ENCODE results near the gene RAB3IL1.
"Not testable (repeated sequence)": the region's sequence is repeated elsewhere in the genome, so short reads cannot be mapped to it uniquely, and the experiment has no call there.

Gene RAB3IL1

GRCh38 chr11:61955422-61956135, 38.2 kb upstream of the RAB3IL1 start:
- peak; percentile 31 for DNase-seq (ENCODE audit: low spot score)
- Histone ChIP-seq H2AFZ (ENCODE audit: low read length) (peak overlapping the region; percentile 88), H3K4me2 (ENCODE audit: insufficient read depth, low read length, poor library complexity, severe bottlenecking) (peak overlapping the region; percentile 66), H2AK5ac (ENCODE audit: low read depth, low read length) (peak overlapping the region; percentile 91), H2BK120ac (ENCODE audit: low read depth, low read length) (peak overlapping the region; percentile 81), H3K18ac (ENCODE audit: low read length) (peak overlapping the region; percentile 93), H3K14ac (ENCODE audit: low read length) (peak overlapping the region; percentile 47), H3K79me1 (ENCODE audit: low read depth, low read length) (peaks cover 2% of the 10 kb centered on the region), H3K23ac (ENCODE audit: low read depth, low read length, poor library complexity) (no peak overlapping the region), H4K8ac (ENCODE audit: low read depth, low read length) (no peak overlapping the region), H2BK12ac (ENCODE audit: low read length) (no peak overlapping the region), H3K9me3 (replicated peaks in 1 of 2; ENCODE audit: control insufficient read depth in 2 of 2, insufficient read depth in 1 of 2, low read depth in 1 of 2, low read length in 2 of 2) (no peaks in the 10 kb centered on the region), H3K9ac (ENCODE audit: low read depth, low read length, poor library complexity) (peak overlapping the region; percentile 92), H3K4me3 (ENCODE audit: low read length in 2 of 2) (peak overlapping the region in 1 of 2 donors; percentile 76), H3K27ac (replicated peaks; ENCODE audit: low read length) (no peak overlapping the region), H3K4me1 (ENCODE audit: control insufficient read depth in 2 of 2, insufficient read depth in 1 of 2, low read depth in 1 of 2, low read length in 2 of 2) (peaks cover 0 to 8% of the 10 kb centered on the region in 2 donors), H2BK5ac (ENCODE audit: low read length) (no peak overlapping the region), H2BK15ac (ENCODE audit: low read length) (peak overlapping the region; percentile 89), H4K91ac (ENCODE audit: low read depth, low read length, poor library complexity) (no peak overlapping the region), H3K27me3 (ENCODE audit: control insufficient read depth in 3 of 3, insufficient read depth in 3 of 3, low read depth in 1 of 3, low read length in 3 of 3) (peaks cover 0 to 21% (median 3%) of the 10 kb centered on the region in 3 experiments), H3K4ac (ENCODE audit: low read length) (no peak overlapping the region), H3K36me3 (replicated peaks in 1 of 2; ENCODE audit: control insufficient read depth in 2 of 2, insufficient read depth in 2 of 2, low read length in 2 of 2) (no peaks in the 10 kb centered on the region)
- WGBS, 2 donors (ENCODE audit: extremely low coverage in 2 of 2, insufficient read length in 2 of 2, insufficient replicate concordance in 1 of 2), result no CpG with 5 or more reads among the region's 56 CpGs

DNA sequence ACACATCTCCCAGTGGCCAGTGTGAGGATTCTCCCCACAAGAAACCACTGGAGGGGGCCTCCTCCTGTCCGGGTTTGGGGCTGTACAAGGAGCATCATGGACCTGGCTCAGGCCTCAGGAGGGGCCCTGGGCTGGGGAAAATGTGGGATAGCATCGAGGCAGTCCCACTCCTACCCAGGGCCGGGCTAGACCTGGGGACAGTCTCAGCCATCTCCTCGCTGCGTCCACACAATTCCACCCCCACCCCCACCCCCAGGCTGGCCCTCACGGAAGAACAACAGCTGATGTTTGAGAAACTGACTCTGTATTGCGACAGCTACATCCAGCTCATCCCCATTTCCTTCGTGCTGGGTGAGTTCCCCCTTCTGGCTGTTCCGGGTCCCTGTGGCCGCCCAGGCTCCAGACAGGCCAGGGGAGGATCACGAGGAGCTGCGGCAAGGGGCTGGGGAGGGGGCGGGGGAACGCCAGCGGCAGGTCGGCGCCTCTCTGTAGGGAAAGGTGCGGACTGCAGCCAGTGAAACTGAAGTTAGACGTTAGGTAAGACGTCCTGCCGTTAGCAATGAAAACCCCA, 37.6 kb upstream of the RAB3IL1 start:
- Histone ChIP-seq H2BK12ac (ENCODE audit: low read length) (peak overlapping the region; percentile 41), H3K4me2 (ENCODE audit: insufficient read depth, low read length, poor library complexity, severe bottlenecking) (peak overlapping the region; percentile 66), H4K91ac (ENCODE audit: low read depth, low read length, poor library complexity) (no peak overlapping the region), H3K4me3 (ENCODE audit: low read length in 2 of 2) (peak overlapping the region in 1 of 2 donors; percentile 76), H2BK5ac (ENCODE audit: low read length) (peak overlapping the region; percentile 75), H3K14ac (ENCODE audit: low read length) (peak overlapping the region; percentile 17), H3K36me3 (replicated peaks in 1 of 2; ENCODE audit: control insufficient read depth in 2 of 2, insufficient read depth in 2 of 2, low read length in 2 of 2) (no peaks in the 10 kb centered on the region), H3K23ac (ENCODE audit: low read depth, low read length, poor library complexity) (no peak overlapping the region), H2AK5ac (ENCODE audit: low read depth, low read length) (no peak overlapping the region), H3K4me1 (ENCODE audit: control insufficient read depth in 2 of 2, insufficient read depth in 1 of 2, low read depth in 1 of 2, low read length in 2 of 2) (peaks cover 0 to 8% of the 10 kb centered on the region in 2 donors), H3K27me3 (ENCODE audit: control insufficient read depth in 3 of 3, insufficient read depth in 3 of 3, low read depth in 1 of 3, low read length in 3 of 3) (peaks cover 0 to 21% (median 3%) of the 10 kb centered on the region in 3 experiments), H3K79me1 (ENCODE audit: low read depth, low read length) (peaks cover 2% of the 10 kb centered on the region), H3K9ac (ENCODE audit: low read depth, low read length, poor library complexity) (peak overlapping the region; percentile 77), H3K18ac (ENCODE audit: low read length) (peak overlapping the region; percentile 90), H3K9me3 (replicated peaks in 1 of 2; ENCODE audit: control insufficient read depth in 2 of 2, insufficient read depth in 1 of 2, low read depth in 1 of 2, low read length in 2 of 2) (no peaks in the 10 kb centered on the region), H4K8ac (ENCODE audit: low read depth, low read length) (no peak overlapping the region), H2BK120ac (ENCODE audit: low read depth, low read length) (peak overlapping the region; percentile 81), H3K27ac (replicated peaks; ENCODE audit: low read length) (no peak overlapping the region), H2AFZ (ENCODE audit: low read length) (peak overlapping the region; percentile 88), H2BK15ac (ENCODE audit: low read length) (peak overlapping the region; percentile 89), H3K4ac (ENCODE audit: low read length) (peak overlapping the region; percentile 53)
- DNase-seq (ENCODE audit: low spot score), result peak; percentile 20
- WGBS, 2 donors (ENCODE audit: extremely low coverage in 2 of 2, insufficient read length in 2 of 2, insufficient replicate concordance in 1 of 2), result no CpG with 5 or more reads among the region's 21 CpGs

DNA sequence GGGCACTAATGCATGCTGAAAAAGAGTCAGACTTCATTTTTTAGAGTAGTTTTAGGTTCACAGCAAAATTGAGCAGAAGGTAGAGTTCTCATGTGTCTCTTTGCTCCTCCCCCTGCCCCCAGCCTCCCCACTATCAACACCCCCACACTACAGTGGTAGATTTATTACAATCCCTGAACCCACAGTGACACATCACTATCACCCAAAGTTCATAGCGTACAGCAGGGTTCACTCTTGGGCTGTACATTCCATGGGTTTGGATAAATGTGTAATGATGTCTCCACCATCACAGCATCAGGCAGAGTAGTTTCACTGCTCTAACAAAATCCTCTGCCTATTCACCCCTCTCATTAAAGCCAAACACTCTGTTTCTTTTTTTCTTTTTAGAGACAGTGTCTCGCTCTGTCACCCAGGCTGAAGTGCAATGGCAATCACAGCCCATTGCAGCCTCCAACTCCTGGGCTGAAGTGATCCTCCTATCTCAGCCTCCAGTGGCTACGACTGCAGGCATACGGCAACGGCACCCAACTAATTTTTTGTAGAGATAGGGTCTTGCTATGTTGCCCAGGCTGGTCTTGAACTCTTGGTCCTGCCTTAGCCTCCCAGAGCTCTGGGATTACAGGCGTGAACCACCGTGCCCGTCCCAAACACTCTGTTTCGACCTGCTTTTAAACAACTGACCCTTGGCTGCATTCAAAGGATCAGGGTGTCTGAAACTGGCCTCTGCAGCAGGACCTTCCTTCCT, 36.9 kb upstream of the RAB3IL1 start:
- Histone ChIP-seq H3K23ac (ENCODE audit: low read depth, low read length, poor library complexity) (no peak overlapping the region), H3K27me3 (ENCODE audit: control insufficient read depth in 3 of 3, insufficient read depth in 3 of 3, low read depth in 1 of 3, low read length in 3 of 3) (peaks cover 0 to 21% (median 3%) of the 10 kb centered on the region in 3 experiments), H4K8ac (ENCODE audit: low read depth, low read length) (no peak overlapping the region), H3K4ac (ENCODE audit: low read length) (no peak overlapping the region), H3K4me2 (ENCODE audit: insufficient read depth, low read length, poor library complexity, severe bottlenecking) (peak overlapping the region; percentile 66), H3K27ac (replicated peaks; ENCODE audit: low read length) (no peak overlapping the region), H2BK120ac (ENCODE audit: low read depth, low read length) (peak overlapping the region; percentile 81), H2BK15ac (ENCODE audit: low read length) (no peak overlapping the region), H3K18ac (ENCODE audit: low read length) (peak overlapping the region; percentile 85), H3K36me3 (replicated peaks in 1 of 2; ENCODE audit: control insufficient read depth in 2 of 2, insufficient read depth in 2 of 2, low read length in 2 of 2) (no peaks in the 10 kb centered on the region), H2BK5ac (ENCODE audit: low read length) (peak overlapping the region; percentile 75), H3K9ac (ENCODE audit: low read depth, low read length, poor library complexity) (no peak overlapping the region), H3K4me1 (ENCODE audit: control insufficient read depth in 2 of 2, insufficient read depth in 1 of 2, low read depth in 1 of 2, low read length in 2 of 2) (peaks cover 2 to 8% of the 10 kb centered on the region in 2 donors), H2BK12ac (ENCODE audit: low read length) (peak overlapping the region; percentile 41), H3K79me1 (ENCODE audit: low read depth, low read length) (peaks cover 2% of the 10 kb centered on the region), H3K14ac (ENCODE audit: low read length) (peak overlapping the region; percentile 17), H4K91ac (ENCODE audit: low read depth, low read length, poor library complexity) (no peak overlapping the region), H3K4me3 (ENCODE audit: low read length in 2 of 2) (no peak overlapping the region), H3K9me3 (replicated peaks in 1 of 2; ENCODE audit: control insufficient read depth in 2 of 2, insufficient read depth in 1 of 2, low read depth in 1 of 2, low read length in 2 of 2) (no peaks in the 10 kb centered on the region), H2AFZ (ENCODE audit: low read length) (peak overlapping the region; percentile 88), H2AK5ac (ENCODE audit: low read depth, low read length) (no peak overlapping the region)
- no peak for DNase-seq (ENCODE audit: low spot score)
- no CpG with 5 or more reads among the region's 9 CpGs for WGBS, 2 donors (ENCODE audit: extremely low coverage in 2 of 2, insufficient read length in 2 of 2, insufficient replicate concordance in 1 of 2)

- WGBS, 2 donors (ENCODE audit: extremely low coverage in 2 of 2, insufficient read length in 2 of 2, insufficient replicate concordance in 1 of 2), result 100% methylated on average over 1 of the region's 5 CpGs; no CpG with 5 or more reads in 1 of the 2 donors
Measured at GRCh38 chr11:61953632-61954031, 36.3 kb upstream of the RAB3IL1 start.

More at GRCh38 chr11:61953632-61954031, 36.3 kb upstream of the RAB3IL1 start:
- not testable (repeated sequence) for H3K23ac ChIP-seq (ENCODE audit: low read depth, low read length, poor library complexity); H4K91ac ChIP-seq (ENCODE audit: low read depth, low read length, poor library complexity); H2BK15ac ChIP-seq (ENCODE audit: low read length); H3K9me3 ChIP-seq (replicated peaks in 1 of 2; ENCODE audit: control insufficient read depth in 2 of 2, insufficient read depth in 1 of 2, low read depth in 1 of 2, low read length in 2 of 2); H2BK5ac ChIP-seq (ENCODE audit: low read length); H3K36me3 ChIP-seq (replicated peaks in 1 of 2; ENCODE audit: control insufficient read depth in 2 of 2, insufficient read depth in 2 of 2, low read length in 2 of 2); H3K14ac ChIP-seq (ENCODE audit: low read length); H3K79me1 ChIP-seq (ENCODE audit: low read depth, low read length); H3K4ac ChIP-seq (ENCODE audit: low read length); H4K8ac ChIP-seq (ENCODE audit: low read depth, low read length); H3K4me2 ChIP-seq (ENCODE audit: insufficient read depth, low read length, poor library complexity, severe bottlenecking); H3K27ac ChIP-seq (replicated peaks; ENCODE audit: low read length); H3K9ac ChIP-seq (ENCODE audit: low read depth, low read length, poor library complexity); H3K4me1 ChIP-seq (ENCODE audit: control insufficient read depth in 2 of 2, insufficient read depth in 1 of 2, low read depth in 1 of 2, low read length in 2 of 2); H3K18ac ChIP-seq (ENCODE audit: low read length); H3K4me3 ChIP-seq (ENCODE audit: low read length in 2 of 2); H2BK120ac ChIP-seq (ENCODE audit: low read depth, low read length); H2AK5ac ChIP-seq (ENCODE audit: low read depth, low read length); H2AFZ ChIP-seq (ENCODE audit: low read length); H2BK12ac ChIP-seq (ENCODE audit: low read length); DNase-seq (ENCODE audit: low spot score)
- peaks cover 0 to 21% (median 3%) of the 10 kb centered on the region in 3 experiments for H3K27me3 ChIP-seq (ENCODE audit: control insufficient read depth in 3 of 3, insufficient read depth in 3 of 3, low read depth in 1 of 3, low read length in 3 of 3)
